Neural progenitor cell (in vitro differentiated cells): ENCODE results near the gene ANO1.
"Not testable (repeated sequence)": the region's sequence is repeated elsewhere in the genome, so short reads cannot be mapped to it uniquely, and the experiment has no call there.

ENCODE experiments used
- CTCF ChIP-seq: fragments of 200-600 bp; sonication (generic); IDR thresholded peaks from 2 replicates; pipeline ENCODE4 v1.5.1; 2017; ENCODE audit warnings: antibody characterized with exemption, mild to moderate bottlenecking
- EZH2 ChIP-seq: fragments of 200-600 bp; sonication (generic); IDR thresholded peaks from 2 replicates; pipeline ENCODE4 v1.6.1; 2017; ENCODE audit warnings: antibody characterized with exemption, mild to moderate bottlenecking, moderate library complexity
- EZH2phosphoT487 ChIP-seq: fragments of 200-600 bp; sonication (generic); IDR thresholded peaks from 2 replicates; pipeline ENCODE4 v1.6.1; 2017; ENCODE audit warnings: antibody characterized with exemption

- not testable (repeated sequence) for TF ChIP-seq CTCF, EZH2phosphoT487, EZH2
These were observed 42.5 kb upstream of the ANO1 start for GRCh38 chr11:70035665-70036064.
